HepG2 (cell line): ENCODE results near the gene SF3A2. TPM values are rescaled to one million over a fixed set of nuclear protein-coding genes. Genes with fewer than 3 reads are reported as not detected.
A peak's percentile ranks its signal among the peaks of the same experiment; 100 is the strongest.

Experiments used
- ATM ChIP-seq: fragments of 450-650 bp; IDR thresholded peaks from 2 replicates; pipeline ENCODE4 v1.7.1; 2017; ENCODE audit warnings: mild to moderate bottlenecking, borderline replicate concordance
- HMG20B ChIP-seq: conservative IDR thresholded peaks from 2 replicates; pipeline ENCODE4 v1.6.1; 2016; ENCODE audit warnings: missing genetic modification reagents, missing compliant biosample characterization
- HNF4G ChIP-seq, 2 experiments: sonication (generic) in 1 of 2; formaldehyde crosslinking in 1 of 2; IDR thresholded peaks; 2 replicates each; pipeline versions ENCODE4 v1.4.0 to v1.6.1; 2011 to 2020; ENCODE audit warnings: borderline replicate concordance in 2 of 2, low read depth in 2 of 2, mild to moderate bottlenecking in 2 of 2, low read length in 1 of 2, missing genetic modification reagents in 1 of 2, moderate library complexity in 1 of 2
- KDM2A ChIP-seq: sonication (generic); formaldehyde crosslinking; IDR thresholded peaks from 2 replicates; pipeline ENCODE4 v1.4.0; 2020; ENCODE audit warnings: low read depth, missing genetic modification reagents, borderline replicate concordance
- SMAD9 ChIP-seq: sonication (generic); formaldehyde crosslinking; IDR thresholded peaks from 2 replicates; pipeline ENCODE4 v1.5.1; 2020; ENCODE audit warnings: mild to moderate bottlenecking, missing genetic modification reagents
- SMYD3 ChIP-seq: sonication (generic); formaldehyde crosslinking; IDR thresholded peaks from 2 replicates; pipeline ENCODE4 v1.8.1; 2023; ENCODE audit warnings: mild to moderate bottlenecking, missing genetic modification reagents
- XBP1 ChIP-seq: sonication (generic); formaldehyde crosslinking; IDR thresholded peaks from 2 replicates; pipeline ENCODE4 v1.5.0; 2020; ENCODE audit warnings: missing genetic modification reagents
- ZFP1 ChIP-seq: IDR thresholded peaks from 2 replicates; pipeline ENCODE4 v1.6.1; 2016
- ZMYM3 ChIP-seq: sonication (generic); formaldehyde crosslinking; IDR thresholded peaks from 2 replicates; pipeline ENCODE4 v1.5.1; 2020; ENCODE audit warnings: mild to moderate bottlenecking, missing genetic modification reagents
- ZNF160 ChIP-seq: sonication (generic); formaldehyde crosslinking; IDR thresholded peaks from 2 replicates; pipeline ENCODE4 v1.8.0; 2022; ENCODE audit warnings: mild to moderate bottlenecking, inconsistent platforms, missing genetic modification reagents
- ZNF234 ChIP-seq: sonication (generic); formaldehyde crosslinking; conservative IDR thresholded peaks from 2 replicates; pipeline ENCODE4 v1.5.1; 2020; ENCODE audit warnings: mild to moderate bottlenecking, missing genetic modification reagents
- ZNF331 ChIP-seq: sonication (generic); formaldehyde crosslinking; IDR thresholded peaks from 2 replicates; pipeline ENCODE4 v1.4.0; 2020; ENCODE audit warnings: missing genetic modification reagents
- ZNF569 ChIP-seq: sonication (generic); formaldehyde crosslinking; IDR thresholded peaks from 2 replicates; pipeline ENCODE4 v1.5.0; 2020; ENCODE audit warnings: mild to moderate bottlenecking, missing genetic modification reagents, moderate library complexity, borderline replicate concordance
- polyA plus RNA-seq, 8 experiments: library from polyadenylated mRNA; depleted of rRNA in 3 of 8; stranded (reverse) in 7 of 8; unstranded in 1 of 8; fragments of >200 nt; fragmentation: Illumina TruSeq in 4 of 8; extraction: Trizol in 4 of 8; gene quantifications; 2 replicates each; pipeline versions ENCODE4 v1.2.1 to v1.2.3, GENCODE V29; 2011 to 2016; ENCODE audit warnings: low read depth in 4 of 8, missing spikeins in 1 of 8, mixed read lengths in 1 of 8; ENCODE audit not compliant: insufficient read depth in 1 of 8
- total RNA-seq, 5 experiments: library from RNA; depleted of rRNA; stranded (reverse); fragments of >200 nt; fragmentation: Illumina TruSeq; extraction: Trizol; gene quantifications; 2 replicates each; pipeline ENCODE4 v1.2.3, GENCODE V29; 2016; ENCODE audit warnings: low read depth in 1 of 5
- TF ChIP-seq, protein P1 (sequence below): sonication (generic); formaldehyde crosslinking; IDR thresholded peaks from 2 replicates; pipeline ENCODE4 v1.5.0; 2020; ENCODE audit warnings: mild to moderate bottlenecking, missing genetic modification reagents, borderline replicate concordance
- TF ChIP-seq, protein P2 (sequence below): sonication (generic); formaldehyde crosslinking; IDR thresholded peaks from 2 replicates; pipeline ENCODE4 v1.4.0; 2020; ENCODE audit warnings: missing genetic modification reagents

The SF3A2 gene
- total and polyA plus RNA-seq, 2 of the 13 experiments (the other 11 are each of a cell fraction or from before 2014, with no cell fraction given), result 8.6 to 8.8 TPM

DNA sequence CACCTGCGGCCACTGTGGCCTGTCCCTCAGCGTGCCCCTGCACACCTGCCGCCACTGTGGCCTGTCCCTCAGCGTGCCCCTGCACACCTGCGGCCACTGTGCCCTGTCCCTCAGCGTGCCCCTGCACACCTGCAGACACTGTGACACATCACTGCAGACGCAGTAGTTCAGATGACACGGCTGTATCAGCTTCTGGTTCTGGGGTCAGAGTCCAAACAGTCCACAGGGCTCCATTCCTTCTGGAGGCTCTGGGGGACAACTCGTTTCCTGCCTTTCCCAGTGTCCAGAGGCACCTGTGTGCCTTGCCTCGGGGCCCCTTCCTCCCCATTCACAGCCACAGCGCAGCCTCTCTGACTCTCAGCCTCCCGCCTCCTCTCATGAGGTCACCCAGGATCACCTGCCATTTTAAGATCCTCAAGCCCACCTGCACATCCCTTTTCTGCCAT lies 5.5 kb downstream of the SF3A2 start (continued):
- TF ChIP-seq, protein P1, sequence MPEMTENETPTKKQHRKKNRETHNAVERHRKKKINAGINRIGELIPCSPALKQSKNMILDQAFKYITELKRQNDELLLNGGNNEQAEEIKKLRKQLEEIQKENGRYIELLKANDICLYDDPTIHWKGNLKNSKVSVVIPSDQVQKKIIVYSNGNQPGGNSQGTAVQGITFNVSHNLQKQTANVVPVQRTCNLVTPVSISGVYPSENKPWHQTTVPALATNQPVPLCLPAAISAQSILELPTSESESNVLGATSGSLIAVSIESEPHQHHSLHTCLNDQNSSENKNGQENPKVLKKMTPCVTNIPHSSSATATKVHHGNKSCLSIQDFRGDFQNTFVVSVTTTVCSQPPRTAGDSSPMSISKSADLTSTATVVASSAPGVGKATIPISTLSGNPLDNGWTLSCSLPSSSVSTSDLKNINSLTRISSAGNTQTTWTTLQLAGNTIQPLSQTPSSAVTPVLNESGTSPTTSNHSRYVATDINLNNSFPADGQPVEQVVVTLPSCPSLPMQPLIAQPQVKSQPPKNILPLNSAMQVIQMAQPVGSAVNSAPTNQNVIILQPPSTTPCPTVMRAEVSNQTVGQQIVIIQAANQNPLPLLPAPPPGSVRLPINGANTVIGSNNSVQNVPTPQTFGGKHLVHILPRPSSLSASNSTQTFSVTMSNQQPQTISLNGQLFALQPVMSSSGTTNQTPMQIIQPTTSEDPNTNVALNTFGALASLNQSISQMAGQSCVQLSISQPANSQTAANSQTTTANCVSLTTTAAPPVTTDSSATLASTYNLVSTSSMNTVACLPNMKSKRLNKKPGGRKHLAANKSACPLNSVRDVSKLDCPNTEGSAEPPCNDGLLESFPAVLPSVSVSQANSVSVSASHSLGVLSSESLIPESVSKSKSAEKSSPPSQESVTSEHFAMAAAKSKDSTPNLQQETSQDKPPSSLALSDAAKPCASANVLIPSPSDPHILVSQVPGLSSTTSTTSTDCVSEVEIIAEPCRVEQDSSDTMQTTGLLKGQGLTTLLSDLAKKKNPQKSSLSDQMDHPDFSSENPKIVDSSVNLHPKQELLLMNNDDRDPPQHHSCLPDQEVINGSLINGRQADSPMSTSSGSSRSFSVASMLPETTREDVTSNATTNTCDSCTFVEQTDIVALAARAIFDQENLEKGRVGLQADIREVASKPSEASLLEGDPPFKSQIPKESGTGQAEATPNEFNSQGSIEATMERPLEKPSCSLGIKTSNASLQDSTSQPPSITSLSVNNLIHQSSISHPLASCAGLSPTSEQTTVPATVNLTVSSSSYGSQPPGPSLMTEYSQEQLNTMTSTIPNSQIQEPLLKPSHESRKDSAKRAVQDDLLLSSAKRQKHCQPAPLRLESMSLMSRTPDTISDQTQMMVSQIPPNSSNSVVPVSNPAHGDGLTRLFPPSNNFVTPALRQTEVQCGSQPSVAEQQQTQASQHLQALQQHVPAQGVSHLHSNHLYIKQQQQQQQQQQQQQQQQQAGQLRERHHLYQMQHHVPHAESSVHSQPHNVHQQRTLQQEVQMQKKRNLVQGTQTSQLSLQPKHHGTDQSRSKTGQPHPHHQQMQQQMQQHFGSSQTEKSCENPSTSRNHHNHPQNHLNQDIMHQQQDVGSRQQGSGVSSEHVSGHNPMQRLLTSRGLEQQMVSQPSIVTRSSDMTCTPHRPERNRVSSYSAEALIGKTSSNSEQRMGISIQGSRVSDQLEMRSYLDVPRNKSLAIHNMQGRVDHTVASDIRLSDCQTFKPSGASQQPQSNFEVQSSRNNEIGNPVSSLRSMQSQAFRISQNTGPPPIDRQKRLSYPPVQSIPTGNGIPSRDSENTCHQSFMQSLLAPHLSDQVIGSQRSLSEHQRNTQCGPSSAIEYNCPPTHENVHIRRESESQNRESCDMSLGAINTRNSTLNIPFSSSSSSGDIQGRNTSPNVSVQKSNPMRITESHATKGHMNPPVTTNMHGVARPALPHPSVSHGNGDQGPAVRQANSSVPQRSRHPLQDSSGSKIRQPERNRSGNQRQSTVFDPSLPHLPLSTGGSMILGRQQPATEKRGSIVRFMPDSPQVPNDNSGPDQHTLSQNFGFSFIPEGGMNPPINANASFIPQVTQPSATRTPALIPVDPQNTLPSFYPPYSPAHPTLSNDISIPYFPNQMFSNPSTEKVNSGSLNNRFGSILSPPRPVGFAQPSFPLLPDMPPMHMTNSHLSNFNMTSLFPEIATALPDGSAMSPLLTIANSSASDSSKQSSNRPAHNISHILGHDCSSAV (CRISPR knock-in tag), result no peak
- TF ChIP-seq XBP1 (CRISPR knock-in tag) (no peak), ZFP1 (CRISPR knock-in tag) (no peak), ZMYM3 (no peak), SMAD9 (no peak), ZNF569 (CRISPR knock-in tag) (no peak), SMYD3 (CRISPR knock-in tag) (no peak), ZNF331 (CRISPR knock-in tag) (0 out of 2 replicates have a peak, but pooled peaks have one; percentile 52), ZNF234 (CRISPR knock-in tag) (no peak), HNF4G (IDR thresholded peaks at IDR 0.05; ENCODE audit: borderline replicate concordance, low read depth, low read length) (peak; percentile 87), HNF4G (CRISPR knock-in tag; IDR thresholded peaks at IDR 0.05; ENCODE audit: borderline replicate concordance, low read depth) (peak; percentile 87; the same call in 1 of the 2 replicates), ATM (no peak), KDM2A (no peak), HMG20B (CRISPR knock-in tag) (no peak), ZNF160 (CRISPR knock-in tag) (no peak)
- TF ChIP-seq, protein P2, sequence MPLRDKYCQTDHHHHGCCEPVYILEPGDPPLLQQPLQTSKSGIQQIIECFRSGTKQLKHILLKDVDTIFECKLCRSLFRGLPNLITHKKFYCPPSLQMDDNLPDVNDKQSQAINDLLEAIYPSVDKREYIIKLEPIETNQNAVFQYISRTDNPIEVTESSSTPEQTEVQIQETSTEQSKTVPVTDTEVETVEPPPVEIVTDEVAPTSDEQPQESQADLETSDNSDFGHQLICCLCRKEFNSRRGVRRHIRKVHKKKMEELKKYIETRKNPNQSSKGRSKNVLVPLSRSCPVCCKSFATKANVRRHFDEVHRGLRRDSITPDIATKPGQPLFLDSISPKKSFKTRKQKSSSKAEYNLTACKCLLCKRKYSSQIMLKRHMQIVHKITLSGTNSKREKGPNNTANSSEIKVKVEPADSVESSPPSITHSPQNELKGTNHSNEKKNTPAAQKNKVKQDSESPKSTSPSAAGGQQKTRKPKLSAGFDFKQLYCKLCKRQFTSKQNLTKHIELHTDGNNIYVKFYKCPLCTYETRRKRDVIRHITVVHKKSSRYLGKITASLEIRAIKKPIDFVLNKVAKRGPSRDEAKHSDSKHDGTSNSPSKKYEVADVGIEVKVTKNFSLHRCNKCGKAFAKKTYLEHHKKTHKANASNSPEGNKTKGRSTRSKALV (CRISPR knock-in tag), result no peak
